OCI-LY3 (cell line): ENCODE results near the gene TOB1.

Experiments used
- H2AFZ ChIP-seq: fragments of 200-600, 300-600 bp; shearing (Covaris generic); 2 replicates; pipeline ENCODE4 v1.6.0; 2014; ENCODE audit warnings: antibody characterized with exemption, low read depth, low read length
- H3K27ac ChIP-seq: fragments of 200-600, 300-600 bp; sonication (generic); 2 replicates; pipeline ENCODE4 v1.5.1; 2014; ENCODE audit warnings: mild to moderate bottlenecking, low read length, moderate library complexity, mixed read lengths
- H3K27me3 ChIP-seq: fragments of 200-600, 300-600 bp; sonication (generic); 2 replicates; pipeline ENCODE4 v1.6.1; 2014; ENCODE audit warnings: low read depth, low read length, mixed read lengths
- H3K36me3 ChIP-seq: fragments of 200-600, 300-600 bp; sonication (generic); replicated peaks from 2 replicates; pipeline ENCODE3; 2014; ENCODE audit warnings: low read depth, low read length, mixed read lengths
- H3K4me1 ChIP-seq: fragments of 300-600, 200-600 bp; sonication (generic); 2 replicates; pipeline ENCODE4 v1.6.1; 2014; ENCODE audit warnings: low read length, mixed read lengths
- H3K4me2 ChIP-seq: fragments of 200-600, 300-600 bp; sonication (generic); 2 replicates; pipeline ENCODE4 v1.6.1; 2014; ENCODE audit warnings: low read length, mixed read lengths
- H3K4me3 ChIP-seq: fragments of 300-600, 200-600 bp; sonication (generic); 2 replicates; pipeline ENCODE4 v1.5.1; 2014; ENCODE audit warnings: antibody characterized with exemption, mild to moderate bottlenecking, low read length, moderate library complexity
- H3K79me2 ChIP-seq: fragments of 300-600, 200-600 bp; shearing (Covaris generic); 2 replicates; pipeline ENCODE4 v1.6.1; 2014; ENCODE audit warnings: mild to moderate bottlenecking, low read length, mixed read lengths
- H3K9ac ChIP-seq: fragments of 300-600, 200-600 bp; shearing (Covaris generic); 2 replicates; pipeline ENCODE4 v1.6.0; 2014; ENCODE audit warnings: mild to moderate bottlenecking, low read length, moderate library complexity
- H3K9me3 ChIP-seq: fragments of 200-600, 300-600 bp; shearing (Covaris generic); 2 replicates; pipeline ENCODE4 v1.6.1; 2014; ENCODE audit warnings: low read length, mixed read lengths; ENCODE audit not compliant: insufficient read depth
- H4K20me1 ChIP-seq: fragments of 200-600, 300-600 bp; sonication (generic); 2 replicates; pipeline ENCODE4 v1.6.1; 2016; ENCODE audit warnings: low read length, mixed read lengths; ENCODE audit not compliant: insufficient read depth
- EZH2phosphoT487 ChIP-seq: fragments of 200-600 bp; shearing (Covaris generic); IDR thresholded peaks from 2 replicates; pipeline ENCODE4 v1.6.1; 2018; ENCODE audit warnings: antibody characterized with exemption, mixed run types, low read depth
- TF ChIP-seq, protein P1 (sequence below): fragments of 200-600, 300-600 bp; sonication (generic); IDR thresholded peaks from 2 replicates; pipeline ENCODE4 v1.5.1; 2014; ENCODE audit warnings: antibody characterized with exemption, low read length, low read depth

Gene TOB1

GRCh38 chr17:50832267-50832863 is 33.8 kb downstream of the TOB1 start:
- Histone ChIP-seq H3K36me3 (no peaks in the 10 kb centered on the region), H3K9me3 (no peaks in the 10 kb centered on the region), H3K4me2 (no peak overlapping the region), H2AFZ (no peak overlapping the region), H3K4me1 (no peaks in the 10 kb centered on the region), H3K79me2 (no peaks in the 10 kb centered on the region), H3K9ac (no peak overlapping the region), H4K20me1 (no peaks in the 10 kb centered on the region), H3K27me3 (no peaks in the 10 kb centered on the region), H3K27ac (no peak overlapping the region), H3K4me3 (no peak overlapping the region)
- TF ChIP-seq, protein P1, sequence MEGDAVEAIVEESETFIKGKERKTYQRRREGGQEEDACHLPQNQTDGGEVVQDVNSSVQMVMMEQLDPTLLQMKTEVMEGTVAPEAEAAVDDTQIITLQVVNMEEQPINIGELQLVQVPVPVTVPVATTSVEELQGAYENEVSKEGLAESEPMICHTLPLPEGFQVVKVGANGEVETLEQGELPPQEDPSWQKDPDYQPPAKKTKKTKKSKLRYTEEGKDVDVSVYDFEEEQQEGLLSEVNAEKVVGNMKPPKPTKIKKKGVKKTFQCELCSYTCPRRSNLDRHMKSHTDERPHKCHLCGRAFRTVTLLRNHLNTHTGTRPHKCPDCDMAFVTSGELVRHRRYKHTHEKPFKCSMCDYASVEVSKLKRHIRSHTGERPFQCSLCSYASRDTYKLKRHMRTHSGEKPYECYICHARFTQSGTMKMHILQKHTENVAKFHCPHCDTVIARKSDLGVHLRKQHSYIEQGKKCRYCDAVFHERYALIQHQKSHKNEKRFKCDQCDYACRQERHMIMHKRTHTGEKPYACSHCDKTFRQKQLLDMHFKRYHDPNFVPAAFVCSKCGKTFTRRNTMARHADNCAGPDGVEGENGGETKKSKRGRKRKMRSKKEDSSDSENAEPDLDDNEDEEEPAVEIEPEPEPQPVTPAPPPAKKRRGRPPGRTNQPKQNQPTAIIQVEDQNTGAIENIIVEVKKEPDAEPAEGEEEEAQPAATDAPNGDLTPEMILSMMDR, result no peak
- no peak for TF ChIP-seq EZH2phosphoT487

DNA sequence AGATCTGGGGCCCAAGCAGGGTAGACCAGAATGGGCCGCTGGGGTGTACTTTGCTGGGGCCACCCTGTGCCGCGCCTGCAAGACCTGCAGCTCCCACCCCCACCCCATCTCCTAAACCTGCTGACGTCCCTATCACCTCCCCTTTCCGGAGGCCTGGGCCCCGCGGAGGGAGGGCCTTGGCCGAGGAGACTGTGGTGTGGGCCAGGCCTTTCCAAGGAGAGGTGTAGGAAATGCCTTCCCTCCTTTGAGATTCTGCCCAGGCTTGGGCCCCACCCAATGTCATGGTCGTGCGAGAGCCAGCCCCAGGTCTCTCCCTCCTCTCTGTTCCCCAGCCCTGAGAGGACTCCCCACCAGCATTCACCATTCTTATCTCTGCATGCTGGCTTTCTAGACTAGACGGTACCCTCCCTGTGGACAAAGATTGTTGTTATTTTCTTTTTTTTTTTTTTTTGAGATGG is 34.7 kb downstream of the TOB1 start:
- H3K27ac ChIP-seq, result no peak overlapping the region
- no peak overlapping the region for H3K4me3 ChIP-seq
- H4K20me1 ChIP-seq, result no peaks in the 10 kb centered on the region
- no peaks in the 10 kb centered on the region for H3K9me3 ChIP-seq
- no peaks in the 10 kb centered on the region for H3K79me2 ChIP-seq
- no peaks in the 10 kb centered on the region for H3K27me3 ChIP-seq
- no peak overlapping the region for H2AFZ ChIP-seq
- TF ChIP-seq, protein P1, result no peak
- TF ChIP-seq EZH2phosphoT487, result no peak
- no peaks in the 10 kb centered on the region for H3K4me1 ChIP-seq
- H3K9ac ChIP-seq, result no peak overlapping the region
- H3K36me3 ChIP-seq, result no peaks in the 10 kb centered on the region
- no peak overlapping the region for H3K4me2 ChIP-seq

DNA sequence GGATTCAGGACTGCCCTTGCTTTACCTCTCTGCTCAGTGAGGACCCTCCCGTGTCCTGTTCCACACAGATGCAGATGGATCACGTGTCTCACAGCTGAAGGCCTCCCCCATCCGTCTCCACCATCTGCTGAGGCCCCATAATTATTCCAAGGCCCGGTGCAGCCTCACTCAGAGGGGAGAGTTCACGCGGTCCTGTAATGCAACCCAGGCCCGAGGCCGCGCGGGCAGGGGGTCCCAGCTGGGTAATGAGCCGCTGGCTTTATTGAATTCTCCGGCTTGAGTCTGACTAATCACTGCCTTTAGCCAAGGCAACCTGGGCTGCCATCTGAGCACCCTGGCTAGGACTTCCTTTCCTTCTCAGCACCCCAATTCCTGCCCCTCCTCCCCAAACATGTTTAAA is 35.2 kb downstream of the TOB1 start:
- H3K79me2 ChIP-seq, result no peaks in the 10 kb centered on the region
- H3K36me3 ChIP-seq, result no peaks in the 10 kb centered on the region
- no peak overlapping the region for H3K9ac ChIP-seq
- H3K27me3 ChIP-seq, result no peaks in the 10 kb centered on the region
- TF ChIP-seq, protein P1, result no peak
- no peak for TF ChIP-seq EZH2phosphoT487
- H2AFZ ChIP-seq, result no peak overlapping the region
- no peak overlapping the region for H3K4me2 ChIP-seq
- H3K27ac ChIP-seq, result no peak overlapping the region
- no peaks in the 10 kb centered on the region for H3K4me1 ChIP-seq
- H4K20me1 ChIP-seq, result no peaks in the 10 kb centered on the region
- no peaks in the 10 kb centered on the region for H3K9me3 ChIP-seq
- no peak overlapping the region for H3K4me3 ChIP-seq

GRCh38 chr17:50830352-50830751 is 35.8 kb downstream of the TOB1 start:
- H2AFZ ChIP-seq, result no peak overlapping the region
- no peak overlapping the region for H3K4me2 ChIP-seq
- H3K27me3 ChIP-seq, result no peaks in the 10 kb centered on the region
- no peak overlapping the region for H3K4me3 ChIP-seq
- no peaks in the 10 kb centered on the region for H3K4me1 ChIP-seq
- no peaks in the 10 kb centered on the region for H3K9me3 ChIP-seq
- no peaks in the 10 kb centered on the region for H3K79me2 ChIP-seq
- TF ChIP-seq, protein P1, result no peak
- TF ChIP-seq EZH2phosphoT487, result no peak
- no peaks in the 10 kb centered on the region for H4K20me1 ChIP-seq
- H3K9ac ChIP-seq, result no peak overlapping the region
- no peaks in the 10 kb centered on the region for H3K36me3 ChIP-seq
- no peak overlapping the region for H3K27ac ChIP-seq
